ENCODE measurements around the gene TSPAN10.

GRCh38 chr17:81666342-81667191, 29.6 kb downstream of the TSPAN10 start, which contains the start of the genes CCDC137 and OXLD1:
- TF ChIP-seq POLR2AphosphoS5 (IDR thresholded peaks at IDR 0.05; ENCODE audit: borderline replicate concordance, low read depth, low read length) (peak; percentile 94; the same call in 1 of the 2 replicates), EZH2 (IDR thresholded peaks at IDR 0.05) (no peak), FOXP2 (optimal IDR thresholded peaks at IDR 0.05; ENCODE audit: control extremely low read depth, extremely low read length, insufficient read depth) (no peak)

Measured in SK-N-MC (cell line).